Prostate gland (tissue), 2 donors: Measurements from ENCODE around the gene CTPS1. TPM values are rescaled to one million over a fixed set of nuclear protein-coding genes. Genes with fewer than 3 reads are reported as not detected.

Experiments used
- DNase-seq: peaks from one replicate; pipeline ENCODE4 v3.0.0-alpha.2; 2019; ENCODE audit warnings: low spot score
- H3K27ac ChIP-seq, 2 donors: fragments of 200-600 bp; sonication (generic); 2 replicates each; pipeline ENCODE4 v1.5.1; 2017 to 2019
- H3K27me3 ChIP-seq: fragments of 200-600 bp; sonication (generic); replicated peaks from 2 replicates; pipeline ENCODE4 v1.5.1; 2019; ENCODE audit not compliant: insufficient read depth
- H3K36me3 ChIP-seq, 2 donors: fragments of 200-600 bp; sonication (generic); 1 replicate in 1 of 2; 2 replicates in 1 of 2; pipeline versions ENCODE4 v1.5.1 to v1.8.1; 2017 to 2019
- H3K4me1 ChIP-seq: fragments of 200-600 bp; sonication (generic); replicated peaks from 2 replicates; pipeline ENCODE4 v1.5.1; 2019
- H3K4me3 ChIP-seq, 2 donors: fragments of 200-600 bp; sonication (generic); 2 replicates each; pipeline ENCODE4 v1.5.1; 2017 to 2019
- H3K9me3 ChIP-seq: fragments of 200-600 bp; sonication (generic); 2 replicates; pipeline ENCODE4 v1.5.1; 2017
- POLR2A ChIP-seq: fragments of 450-650 bp; IDR thresholded peaks from one replicate; pipeline ENCODE4 v1.6.1; 2016; ENCODE audit warnings: antibody characterized with exemption, mild to moderate bottlenecking
- POLR2AphosphoS5 ChIP-seq: sonication (generic); formaldehyde crosslinking; IDR thresholded peaks from one replicate; pipeline ENCODE4 v1.6.1; 2017; ENCODE audit warnings: antibody characterized with exemption
- WGBS: methylation state at CpG from one replicate; pipeline ENCODE4 v1.1.5; 2018; 5-methylcytosine and 5-hydroxymethylcytosine counted together
- intact Hi-C: fragments of 100-400 bp; cut with DNase I; formaldehyde crosslinking; loops from one replicate; pipeline ENCODE4 v1.14.2; 2022
- total RNA-seq, 2 donors: library from RNA; depleted of rRNA; stranded (reverse); fragments of >200 nt; gene quantifications; one replicate each; pipeline ENCODE4 v1.1.0, GENCODE V29; 2016
- TF ChIP-seq, protein P1 (sequence below), 4 experiments: fragments of 200-600 bp in 2 of 4; fragments of 450-650 bp in 2 of 4; sonication (generic) in 2 of 4; IDR thresholded peaks; 1 replicate in 3 of 4; 2 replicates in 1 of 4; pipeline ENCODE4 v1.5.1; 2016 to 2019; ENCODE audit warnings: antibody characterized with exemption in 4 of 4, mild to moderate bottlenecking in 2 of 4, moderate library complexity in 2 of 4

CTPS1 gene
- total RNA-seq, 2 donors from 2014 or later, result 8.9 to 56.5 TPM

DNA sequence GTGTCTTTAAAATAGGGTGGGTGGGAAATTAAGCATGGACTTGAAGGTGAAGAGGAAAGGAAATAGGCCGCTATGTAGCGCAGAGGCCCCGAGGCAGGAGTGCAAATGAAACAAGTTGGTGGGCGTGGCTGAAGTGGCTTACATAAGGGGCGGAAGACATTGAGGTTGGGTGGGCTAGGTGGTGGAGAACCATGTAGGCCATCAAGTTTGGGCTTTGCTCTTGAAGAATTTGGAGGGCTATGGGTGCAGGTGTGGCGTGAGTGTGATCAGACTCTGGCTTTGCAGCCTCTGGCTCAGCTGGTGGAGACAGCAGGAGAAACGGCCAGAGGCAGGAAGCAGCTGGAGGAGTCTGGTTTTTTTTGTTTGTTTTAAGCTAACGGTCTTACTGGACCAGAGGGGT lies 35.4 kb downstream of the CTPS1 start:
- Histone ChIP-seq H3K4me3 (no peak overlapping the region), H3K27ac (no peak overlapping the region), H3K9me3 (no peaks in the 10 kb centered on the region), H3K36me3 (no peaks in the 10 kb centered on the region), H3K27me3 (no peaks in the 10 kb centered on the region), H3K4me1 (no peaks in the 10 kb centered on the region)
- DNase-seq, result no peak
- intact Hi-C loops, result no loop called here
- TF ChIP-seq, protein P1, sequence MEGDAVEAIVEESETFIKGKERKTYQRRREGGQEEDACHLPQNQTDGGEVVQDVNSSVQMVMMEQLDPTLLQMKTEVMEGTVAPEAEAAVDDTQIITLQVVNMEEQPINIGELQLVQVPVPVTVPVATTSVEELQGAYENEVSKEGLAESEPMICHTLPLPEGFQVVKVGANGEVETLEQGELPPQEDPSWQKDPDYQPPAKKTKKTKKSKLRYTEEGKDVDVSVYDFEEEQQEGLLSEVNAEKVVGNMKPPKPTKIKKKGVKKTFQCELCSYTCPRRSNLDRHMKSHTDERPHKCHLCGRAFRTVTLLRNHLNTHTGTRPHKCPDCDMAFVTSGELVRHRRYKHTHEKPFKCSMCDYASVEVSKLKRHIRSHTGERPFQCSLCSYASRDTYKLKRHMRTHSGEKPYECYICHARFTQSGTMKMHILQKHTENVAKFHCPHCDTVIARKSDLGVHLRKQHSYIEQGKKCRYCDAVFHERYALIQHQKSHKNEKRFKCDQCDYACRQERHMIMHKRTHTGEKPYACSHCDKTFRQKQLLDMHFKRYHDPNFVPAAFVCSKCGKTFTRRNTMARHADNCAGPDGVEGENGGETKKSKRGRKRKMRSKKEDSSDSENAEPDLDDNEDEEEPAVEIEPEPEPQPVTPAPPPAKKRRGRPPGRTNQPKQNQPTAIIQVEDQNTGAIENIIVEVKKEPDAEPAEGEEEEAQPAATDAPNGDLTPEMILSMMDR (IDR thresholded peaks at IDR 0.05), result no peak
- TF ChIP-seq POLR2A (no peak), POLR2AphosphoS5 (no peak)
- WGBS, result 71% methylated on average over 8 of the region's 8 CpGs

DNA sequence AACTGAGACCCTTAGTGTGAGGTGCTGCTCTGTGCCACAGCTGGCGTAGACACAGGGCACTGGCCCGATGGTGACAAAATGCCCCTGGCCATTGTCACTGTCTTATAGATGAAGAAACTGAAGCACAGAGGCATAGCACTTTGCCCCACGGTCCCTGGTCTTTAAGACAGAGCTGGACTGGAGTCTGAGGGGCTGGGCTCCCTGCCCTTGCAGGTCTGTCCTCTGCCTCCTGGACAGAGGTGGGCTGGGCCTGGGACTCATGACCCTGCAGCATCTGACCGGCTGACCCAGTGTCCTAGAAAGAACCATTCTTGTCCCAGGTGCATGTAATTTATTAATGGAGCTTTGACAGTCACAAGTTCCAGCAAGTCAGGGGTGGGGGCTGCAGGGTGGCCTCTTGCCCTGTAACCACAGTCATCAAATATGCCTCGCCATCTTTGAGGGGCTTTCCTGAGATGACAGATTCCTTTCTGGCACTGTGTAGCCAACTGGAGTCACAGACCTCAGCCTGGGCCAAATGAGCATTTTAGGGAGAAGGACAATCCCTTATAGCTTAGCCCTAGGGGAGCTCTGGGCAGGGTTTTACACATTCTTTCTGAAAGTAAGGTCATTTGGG lies 35.9 kb downstream of the CTPS1 start:
- DNase-seq, result no peak
- intact Hi-C loops, result no loop called here
- Histone ChIP-seq H3K27ac (no peak overlapping the region), H3K4me1 (no peaks in the 10 kb centered on the region), H3K27me3 (no peaks in the 10 kb centered on the region), H3K36me3 (no peaks in the 10 kb centered on the region), H3K4me3 (no peak overlapping the region), H3K9me3 (no peaks in the 10 kb centered on the region)
- WGBS, result 68% methylated on average over 5 of the region's 5 CpGs
- TF ChIP-seq POLR2AphosphoS5 (no peak), POLR2A (no peak)
- TF ChIP-seq, protein P1 (IDR thresholded peaks at IDR 0.05), result no peak

DNA sequence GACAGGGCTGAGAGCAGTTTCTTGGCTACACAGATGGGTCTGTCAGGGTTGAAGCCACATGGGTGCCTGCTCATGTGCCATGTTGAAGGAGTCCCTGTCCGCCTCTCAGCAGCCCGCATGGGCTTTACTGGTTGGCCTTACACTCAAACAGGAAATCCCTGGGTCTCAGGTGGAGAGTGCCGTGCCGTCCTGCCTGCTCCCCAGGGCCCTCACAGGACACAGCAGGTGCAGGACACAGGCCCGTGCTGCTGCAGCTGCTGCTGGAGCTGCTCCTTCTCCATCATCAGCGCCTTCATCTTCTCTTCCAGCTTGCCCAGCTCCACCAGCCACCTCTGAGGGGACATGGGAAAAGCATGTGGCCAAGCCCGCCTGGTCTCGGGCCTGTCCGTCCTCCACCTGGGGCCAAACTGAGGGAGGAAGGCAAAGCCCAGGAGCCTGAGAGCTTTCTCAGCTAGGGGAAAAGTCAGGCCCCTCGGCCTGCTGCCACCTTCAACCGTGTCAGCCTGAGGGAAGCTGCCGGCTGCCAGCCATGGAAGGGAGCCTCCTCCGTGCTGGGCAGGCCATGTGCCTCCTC lies 36.5 kb downstream of the CTPS1 start:
- Histone ChIP-seq H3K27ac (no peak overlapping the region), H3K27me3 (no peaks in the 10 kb centered on the region), H3K9me3 (no peaks in the 10 kb centered on the region), H3K4me1 (no peaks in the 10 kb centered on the region), H3K36me3 (no peaks in the 10 kb centered on the region), H3K4me3 (no peak overlapping the region)
- TF ChIP-seq POLR2A (no peak), POLR2AphosphoS5 (no peak)
- TF ChIP-seq, protein P1 (IDR thresholded peaks at IDR 0.05), result no peak
- no peak for DNase-seq
- WGBS, result 94% methylated on average over 13 of the region's 13 CpGs
- intact Hi-C loops, result no loop called here

DNA sequence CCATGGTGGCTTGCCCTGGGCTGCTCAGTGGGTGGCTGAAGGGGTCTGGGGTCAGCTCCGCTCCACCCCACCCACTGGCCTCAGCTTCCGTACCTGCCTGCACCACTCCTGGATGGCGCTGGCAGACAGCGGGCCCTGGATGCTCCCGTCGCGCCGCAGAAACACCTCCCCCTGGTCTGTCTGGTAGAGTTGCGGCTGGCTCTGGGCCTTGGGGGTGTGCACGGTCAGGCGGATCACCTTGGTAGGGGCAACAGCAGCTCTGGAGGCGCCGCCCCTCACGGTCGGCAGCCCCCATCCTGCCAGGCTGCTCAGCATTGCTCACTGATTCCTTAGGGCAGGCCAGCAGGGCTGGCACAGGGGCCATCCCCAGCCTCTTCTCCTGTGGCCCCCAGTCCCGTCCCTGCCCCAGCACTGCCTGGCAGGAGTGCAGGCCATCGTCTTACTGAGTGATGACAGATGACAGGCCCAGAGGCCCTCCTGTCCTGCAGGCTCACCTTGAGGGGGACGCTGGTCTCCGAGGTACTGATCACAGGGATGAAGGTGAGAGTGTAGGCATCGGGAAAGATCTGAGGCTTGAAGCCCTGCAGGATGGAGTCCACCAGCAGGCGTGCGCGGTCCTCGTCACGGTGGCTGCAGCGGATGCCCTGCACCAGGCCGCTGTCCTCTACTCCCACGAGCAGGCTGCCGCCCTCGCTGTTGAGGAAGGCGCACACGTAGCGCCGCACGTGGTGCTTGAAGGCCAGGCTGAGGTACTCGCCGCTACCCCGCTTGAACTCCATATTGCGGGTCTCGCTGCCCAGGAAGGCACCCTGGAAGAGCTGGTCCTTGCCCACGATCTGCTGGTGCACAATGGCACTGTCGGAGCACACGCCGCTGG lies 37.9 kb downstream of the CTPS1 start:
- Histone ChIP-seq H3K4me3 (no peak overlapping the region), H3K36me3 (no peaks in the 10 kb centered on the region), H3K27ac (no peak overlapping the region), H3K9me3 (no peaks in the 10 kb centered on the region), H3K4me1 (no peaks in the 10 kb centered on the region), H3K27me3 (no peaks in the 10 kb centered on the region)
- intact Hi-C loops, result no loop called here
- TF ChIP-seq POLR2AphosphoS5 (no peak), POLR2A (no peak)
- TF ChIP-seq, protein P1 (IDR thresholded peaks at IDR 0.05), result no peak
- WGBS, result 94% methylated on average over 44 of the region's 44 CpGs
- no peak for DNase-seq
